Hematopoietic multipotent progenitor cell treated with erythropoietin and hydrocortisone succinate and interleukin-3 and kit ligand, for 17 days (in vitro differentiated cells): ENCODE measurements around the gene OR4M1.
"Not testable (repeated sequence)": the region's sequence is repeated elsewhere in the genome, so short reads cannot be mapped to it uniquely, and the experiment has no call there.

Experiments used
- DNase-seq: peaks from one replicate; pipeline ENCODE4 v3.0.0-alpha.2; 2015; ENCODE audit warnings: low spot score

The OR4M1 gene

DNA sequence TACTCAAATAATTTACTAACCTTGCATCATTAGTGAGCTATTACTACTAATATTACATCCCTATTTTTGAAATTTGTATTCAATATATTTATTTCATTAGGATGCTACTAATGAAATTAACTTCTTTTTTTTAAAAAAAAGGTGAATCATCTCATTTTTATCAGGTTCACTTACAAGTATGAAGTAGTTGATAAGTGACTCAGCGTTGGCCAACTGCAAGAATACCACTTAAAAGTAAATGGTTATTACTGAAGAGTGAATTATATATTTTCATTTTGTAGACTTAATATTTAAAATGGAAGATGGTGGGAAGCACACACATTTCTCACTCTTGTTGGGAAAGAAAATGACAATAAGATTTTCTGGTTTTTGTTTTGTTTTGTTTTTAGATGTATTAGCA lies 49.9 kb downstream of the OR4M1 start:
- no peak for DNase-seq

DNA sequence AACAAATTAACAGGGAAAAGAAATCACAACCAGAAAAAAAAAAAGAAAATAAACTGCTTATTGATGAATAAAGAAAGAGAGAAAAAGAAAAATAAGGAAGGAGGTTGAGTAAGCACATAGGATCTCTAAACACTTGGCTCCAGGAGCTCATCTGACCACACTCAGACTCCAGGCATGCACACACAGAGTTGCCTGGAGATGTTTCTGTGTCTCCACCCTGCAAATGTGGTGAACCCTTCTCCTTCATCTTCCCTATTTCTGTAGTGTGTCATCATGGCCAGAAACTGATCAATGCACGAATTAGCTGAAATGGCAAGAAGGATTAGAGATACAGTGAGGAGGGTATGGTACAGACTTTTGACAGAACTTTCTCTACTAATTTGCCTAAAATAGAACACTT lies 50.5 kb downstream of the OR4M1 start:
- DNase-seq, result no peak

DNA sequence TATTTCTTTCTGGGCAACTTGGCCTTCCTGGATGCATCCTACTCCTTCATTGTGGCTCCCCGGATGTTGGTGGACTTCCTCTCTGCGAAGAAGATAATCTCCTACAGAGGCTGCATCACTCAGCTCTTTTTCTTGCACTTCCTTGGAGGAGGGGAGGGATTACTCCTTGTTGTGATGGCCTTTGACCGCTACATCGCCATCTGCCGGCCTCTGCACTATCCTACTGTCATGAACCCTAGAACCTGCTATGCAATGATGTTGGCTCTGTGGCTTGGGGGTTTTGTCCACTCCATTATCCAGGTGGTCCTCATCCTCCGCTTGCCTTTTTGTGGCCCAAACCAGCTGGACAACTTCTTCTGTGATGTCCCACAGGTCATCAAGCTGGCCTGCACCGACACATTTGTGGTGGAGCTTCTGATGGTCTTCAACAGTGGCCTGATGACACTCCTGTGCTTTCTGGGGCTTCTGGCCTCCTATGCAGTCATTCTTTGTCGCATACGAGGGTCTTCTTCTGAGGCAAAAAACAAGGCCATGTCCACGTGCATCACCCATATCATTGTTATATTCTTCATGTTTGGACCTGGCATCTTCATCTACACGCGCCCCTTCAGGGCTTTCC lies 54.4 kb downstream of the OR4M1 start:
- DNase-seq, result not testable (repeated sequence)

DNA sequence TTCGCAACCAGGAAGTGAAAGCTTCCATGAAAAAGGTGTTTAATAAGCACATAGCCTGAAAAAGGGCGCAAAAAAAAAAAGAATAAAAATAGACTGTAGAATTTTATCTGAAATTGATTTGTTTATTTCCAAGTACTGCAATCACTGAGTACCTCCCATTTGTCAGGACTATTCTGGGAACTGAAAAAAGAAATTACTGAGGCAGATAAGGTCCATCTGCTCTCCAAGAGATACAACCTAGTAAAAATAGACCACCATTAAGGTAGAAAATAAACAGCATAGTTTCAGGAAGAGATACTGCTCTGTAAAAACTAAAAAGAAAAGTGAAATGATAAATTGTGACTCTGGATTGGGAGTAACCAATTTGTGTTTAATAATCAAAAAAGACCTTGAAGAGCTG lies 55.0 kb downstream of the OR4M1 start:
- no peak for DNase-seq
